GM23248 (cell line): ENCODE data around the gene FIP1L1.

Experiments used
- EZH2 ChIP-seq: fragments of 200-600 bp; sonication (generic); IDR thresholded peaks from 2 replicates; pipeline ENCODE4 v1.6.1; 2018; ENCODE audit warnings: antibody characterized with exemption, mild to moderate bottlenecking; ENCODE audit not compliant: insufficient read depth, poor library complexity, severe bottlenecking
- EZH2phosphoT487 ChIP-seq: fragments of 200-600 bp; sonication (generic); IDR thresholded peaks from 2 replicates; pipeline ENCODE4 v1.6.1; 2018; ENCODE audit warnings: antibody characterized with exemption, moderate library complexity, mild to moderate bottlenecking, low read depth; ENCODE audit not compliant: insufficient read depth

GRCh38 chr4:53507671-53508286 is 130.3 kb downstream of the FIP1L1 start:
- TF ChIP-seq EZH2: no peak
- no peak for TF ChIP-seq EZH2phosphoT487
